NAMALWA (cell line): ENCODE results near the gene LMAN2.
"Not testable (repeated sequence)": the region's sequence is repeated elsewhere in the genome, so short reads cannot be mapped to it uniquely, and the experiment has no call there.

Experiments
- DNase-seq: peaks from one replicate; pipeline ENCODE4 v3.0.0-alpha.2; 2015; ENCODE audit warnings: low spot score

Gene LMAN2

GRCh38 chr5:177306674-177307543, 44.6 kb downstream of the LMAN2 start:
- DNase-seq, result no peak

GRCh38 chr5:177306103-177306640, 45.3 kb downstream of the LMAN2 start:
- not testable (repeated sequence) for DNase-seq

GRCh38 chr5:177304392-177305119, 46.9 kb downstream of the LMAN2 start:
- peak; percentile 47 for DNase-seq

GRCh38 chr5:177303925-177304391, 47.5 kb downstream of the LMAN2 start:
- DNase-seq, result peak; percentile 40

GRCh38 chr5:177303121-177303924, 48.1 kb downstream of the LMAN2 start, which contains the start of the genes PRELID1 and RAB24:
TSS of gene PRELID1 (plus strand) at chr5:177303799. CDS start at chr5:177303986, 187 bp downstream.
TSS of gene RAB24 (minus strand) at chr5:177303719. CDS start at chr5:177303288, 431 bp downstream.
- DNase-seq, result peak; percentile 88

GRCh38 chr5:177302354-177303110, 48.9 kb downstream of the LMAN2 start:
- DNase-seq, result peak; percentile 47

- no peak for DNase-seq
These were observed 49.8 kb downstream of the LMAN2 start for GRCh38 chr5:177301503-177302165.

GRCh38 chr5:177300951-177301350, 50.5 kb downstream of the LMAN2 start:
- DNase-seq, result no peak

GRCh38 chr5:177300236-177300880, 51.1 kb downstream of the LMAN2 start:
- peak; percentile 86 for DNase-seq

GRCh38 chr5:177299697-177300096, 51.8 kb downstream of the LMAN2 start:
- no peak for DNase-seq

- DNase-seq, result no peak
These were observed 53.5 kb downstream of the LMAN2 start for GRCh38 chr5:177297922-177298321.

- DNase-seq, result no peak
These were observed 54.9 kb downstream of the LMAN2 start for GRCh38 chr5:177296581-177296980.

- no peak for DNase-seq
These were observed 55.5 kb downstream of the LMAN2 start for GRCh38 chr5:177295924-177296323.

- no peak for DNase-seq
These were observed 56.8 kb downstream of the LMAN2 start for GRCh38 chr5:177294632-177295031.

- no peak for DNase-seq
These were observed 57.5 kb downstream of the LMAN2 start for GRCh38 chr5:177293819-177294581.

- no peak for DNase-seq
These were observed 59.7 kb downstream of the LMAN2 start for GRCh38 chr5:177291735-177292134.

GRCh38 chr5:177290816-177291596, 60.5 kb downstream of the LMAN2 start:
- peak; percentile 53 for DNase-seq

- no peak for DNase-seq
These were observed 63.3 kb downstream of the LMAN2 start for GRCh38 chr5:177288191-177288590.
